MCF 10A (cell line): ENCODE data around the gene TRIM8. TPM values are rescaled to one million over a fixed set of nuclear protein-coding genes. Genes with fewer than 3 reads are reported as not detected.
A peak's percentile ranks its signal among the peaks of the same experiment; 100 is the strongest.

Experiments used
- BruUV-seq: library from RNA; stranded (reverse); fragments of 400-500 nt; replicated peaks from 2 replicates; lab custom pipeline; 2021; lab: Mats Ljungman, UMichigan
- CTCF ChIA-PET: fragments of 300-600 bp; sonication (Branson Sonifier 250); formaldehyde crosslinking; extraction: SDS; loops from one replicate; lab custom pipeline; 2021; ENCODE audit warnings: antibody characterized with exemption, inconsistent platforms; lab: Yijun Ruan, JAX
- POLR2A ChIA-PET: fragments of 300-600, 350-650 bp; sonication (Branson Sonifier 250); formaldehyde crosslinking; extraction: SDS; loops from one replicate; lab custom pipeline; 2020; ENCODE audit warnings: antibody characterized with exemption, inconsistent platforms; lab: Yijun Ruan, JAX
- DNase-seq: peaks from one replicate; pipeline ENCODE4 v3.0.0-alpha.2; 2018; ENCODE audit not compliant: unreplicated experiment
- H3K27ac Mint-ChIP-seq: one replicate; pipeline ENCODE4 v1.8.0; 2022; ENCODE audit warnings: mild to moderate bottlenecking, low read depth, mixed read lengths; ENCODE audit not compliant: unreplicated experiment
- H3K27me3 Mint-ChIP-seq: one replicate; pipeline ENCODE4 v1.8.0; 2022; ENCODE audit warnings: mixed read lengths; ENCODE audit not compliant: insufficient read depth, unreplicated experiment
- H3K36me3 Mint-ChIP-seq: one replicate; pipeline ENCODE4 v1.8.0; 2022; ENCODE audit warnings: mild to moderate bottlenecking, moderate library complexity, mixed read lengths; ENCODE audit not compliant: insufficient read depth, unreplicated experiment
- H3K4me1 Mint-ChIP-seq: one replicate; pipeline ENCODE4 v1.8.0; 2022; ENCODE audit warnings: mixed read lengths; ENCODE audit not compliant: insufficient read depth, unreplicated experiment
- H3K4me3 Mint-ChIP-seq: one replicate; pipeline ENCODE4 v1.8.0; 2022; ENCODE audit warnings: mild to moderate bottlenecking, moderate library complexity, mixed read lengths; ENCODE audit not compliant: unreplicated experiment
- H3K9me3 Mint-ChIP-seq: one replicate; pipeline ENCODE4 v1.8.0; 2022; ENCODE audit warnings: mixed read lengths; ENCODE audit not compliant: unreplicated experiment
- CTCF ChIP-seq: fragments of 200-600 bp; IDR thresholded peaks from one replicate; pipeline ENCODE4 v1.8.0; 2022; ENCODE audit warnings: antibody characterized with exemption, mild to moderate bottlenecking; ENCODE audit not compliant: unreplicated experiment
- intact Hi-C: fragments of 100-400 bp; cut with micrococcal nuclease; formaldehyde crosslinking; loops from 2 replicates; pipeline ENCODE4 v1.14.1; 2022
- total RNA-seq: library from RNA; stranded (reverse); gene quantifications from 2 replicates; pipeline ENCODE4 v1.2.3, GENCODE V29; 2022

Gene TRIM8
- total RNA-seq, 1 experiment from 2014 or later: 78.1 TPM

GRCh38 chr10:102613785-102614184, 30.5 kb upstream of the TRIM8 start:
- no peak overlapping the region for H3K27ac Mint-ChIP-seq

GRCh38 chr10:102614888-102615287, 29.4 kb upstream of the TRIM8 start:
- no peak for TF ChIP-seq CTCF
- ChIA-PET POLR2A (no interaction called here), CTCF (interaction anchor here (0.6 to 1.3 kb wide), 5 partner anchors 9 to 462 kb away, joined by 3 to 4 read pairs (median 4); no protein-coding TSS in a partner anchor)
- intact Hi-C loops: no loop called here
- no peak overlapping the region for H3K27ac Mint-ChIP-seq
- H3K36me3 Mint-ChIP-seq: peaks cover 20% of the 10 kb centered on the region
- BruUV-seq: no TSS peak
- H3K27me3 Mint-ChIP-seq: no peaks in the 10 kb centered on the region
- H3K9me3 Mint-ChIP-seq: no peaks in the 10 kb centered on the region
- no peak overlapping the region for H3K4me3 Mint-ChIP-seq
- DNase-seq: no peak
- H3K4me1 Mint-ChIP-seq: peaks cover 3% of the 10 kb centered on the region

More at GRCh38 chr10:102613785-102614184, 30.5 kb upstream of the TRIM8 start:
- CTCF ChIA-PET: interaction anchor here (0.5 kb wide), 1 partner anchor 258 kb away, joined by 3 read pairs; no protein-coding TSS in a partner anchor
- H3K27me3 Mint-ChIP-seq: no peaks in the 10 kb centered on the region
- no peak for DNase-seq
- H3K4me3 Mint-ChIP-seq: no peak overlapping the region
- peaks cover 20% of the 10 kb centered on the region for H3K36me3 Mint-ChIP-seq
- H3K9me3 Mint-ChIP-seq: no peaks in the 10 kb centered on the region
- POLR2A ChIA-PET: no interaction called here
- intact Hi-C loops: no loop called here
- TF ChIP-seq CTCF: no peak
- no TSS peak for BruUV-seq
- H3K4me1 Mint-ChIP-seq: peaks cover 3% of the 10 kb centered on the region

GRCh38 chr10:102615361-102615760, 28.9 kb upstream of the TRIM8 start:
- CTCF ChIA-PET: interaction anchor here (0.7 to 1.3 kb wide), 4 partner anchors 9 to 461 kb away, joined by 3 to 4 read pairs (median 4); no protein-coding TSS in a partner anchor
- Mint-ChIP-seq H3K27ac (no peak overlapping the region), H3K4me3 (no peak overlapping the region), H3K36me3 (peaks cover 20% of the 10 kb centered on the region), H3K27me3 (no peaks in the 10 kb centered on the region), H3K9me3 (no peaks in the 10 kb centered on the region), H3K4me1 (peaks cover 3% of the 10 kb centered on the region)
- intact Hi-C loops: no loop called here
- DNase-seq: peak; percentile 25
- no TSS peak for BruUV-seq
- peak; percentile 31 for TF ChIP-seq CTCF
- POLR2A ChIA-PET: no interaction called here

- ChIA-PET CTCF (interaction anchor here (1.2 kb wide), 1 partner anchor 16 kb away, joined by 3 read pairs; no protein-coding TSS in a partner anchor), POLR2A (no interaction called here)
- TF ChIP-seq CTCF: no peak
- no peak for DNase-seq
- Mint-ChIP-seq H3K4me1 (no peaks in the 10 kb centered on the region), H3K9me3 (no peaks in the 10 kb centered on the region), H3K27me3 (no peaks in the 10 kb centered on the region), H3K27ac (no peak overlapping the region), H3K36me3 (peaks cover 20% of the 10 kb centered on the region), H3K4me3 (no peak overlapping the region)
- intact Hi-C loops: no loop called here
- BruUV-seq: no TSS peak
Measured at GRCh38 chr10:102616066-102616770, 28.1 kb upstream of the TRIM8 start.
